ENCODE data around the gene SLC6A17.

- TF ChIP-seq CTCF (IDR thresholded peaks at IDR 0.05) (no peak), POLR2AphosphoS5 (IDR thresholded peaks at IDR 0.05) (no peak), POLR2A (IDR thresholded peaks at IDR 0.05) (no peak)
Observed at GRCh38 chr1:110132682-110133081, 17.6 kb upstream of the SLC6A17 start.
